Right atrium auricular region (tissue), 2 donors: Measurements from ENCODE around the gene SLC22A9. TPM values are rescaled to one million over a fixed set of nuclear protein-coding genes. Genes with fewer than 3 reads are reported as not detected.

Experiments
- DNase-seq: peaks from one replicate; pipeline ENCODE4 v3.0.0-alpha.2; 2019; ENCODE audit warnings: low spot score
- H3K27ac ChIP-seq, 2 donors: fragments of 200-600 bp; sonication (generic); 1 replicate in 1 of 2; 2 replicates in 1 of 2; pipeline ENCODE4 v1.5.1; 2016 to 2019
- H3K27me3 ChIP-seq, 2 donors: fragments of 200-600 bp; sonication (generic); one replicate each; pipeline versions ENCODE4 v1.5.1 to v1.6.0; 2017 to 2019
- H3K36me3 ChIP-seq: fragments of 200-600 bp; sonication (generic); one replicate; pipeline ENCODE4 v1.5.1; 2016
- H3K4me1 ChIP-seq, 2 donors: fragments of 200-600 bp; sonication (generic); one replicate each; pipeline versions ENCODE4 v1.5.1 to v1.6.0; 2017 to 2019
- H3K4me3 ChIP-seq, 2 donors: fragments of 200-600 bp; sonication (generic); 1 replicate in 1 of 2; 2 replicates in 1 of 2; pipeline ENCODE4 v1.5.1; 2017 to 2019; ENCODE audit warnings: mild to moderate bottlenecking in 1 of 2, moderate library complexity in 1 of 2
- H3K9me3 ChIP-seq, 2 donors: fragments of 200-600 bp; sonication (generic); one replicate each; pipeline ENCODE4 v1.5.1; 2019
- total RNA-seq, 2 donors: library from RNA; depleted of rRNA; stranded (reverse); fragments of >200 nt; gene quantifications; one replicate each; pipeline ENCODE4 v1.1.0, GENCODE V29; 2016
- TF ChIP-seq, protein P1 (sequence below), 2 donors: fragments of 200-600 bp; sonication (generic); IDR thresholded peaks; one replicate each; pipeline ENCODE4 v1.5.1; 2019; ENCODE audit warnings: antibody characterized with exemption in 2 of 2

SLC22A9 gene
- total RNA-seq, 2 donors from 2014 or later: not detected

- Histone ChIP-seq H3K4me1 (no peaks in the 10 kb centered on the region), H3K36me3 (no peaks in the 10 kb centered on the region), H3K27ac (no peak overlapping the region), H3K9me3 (no peaks in the 10 kb centered on the region), H3K4me3 (no peak overlapping the region), H3K27me3 (no peaks in the 10 kb centered on the region)
- no peak for DNase-seq
- TF ChIP-seq, protein P1, sequence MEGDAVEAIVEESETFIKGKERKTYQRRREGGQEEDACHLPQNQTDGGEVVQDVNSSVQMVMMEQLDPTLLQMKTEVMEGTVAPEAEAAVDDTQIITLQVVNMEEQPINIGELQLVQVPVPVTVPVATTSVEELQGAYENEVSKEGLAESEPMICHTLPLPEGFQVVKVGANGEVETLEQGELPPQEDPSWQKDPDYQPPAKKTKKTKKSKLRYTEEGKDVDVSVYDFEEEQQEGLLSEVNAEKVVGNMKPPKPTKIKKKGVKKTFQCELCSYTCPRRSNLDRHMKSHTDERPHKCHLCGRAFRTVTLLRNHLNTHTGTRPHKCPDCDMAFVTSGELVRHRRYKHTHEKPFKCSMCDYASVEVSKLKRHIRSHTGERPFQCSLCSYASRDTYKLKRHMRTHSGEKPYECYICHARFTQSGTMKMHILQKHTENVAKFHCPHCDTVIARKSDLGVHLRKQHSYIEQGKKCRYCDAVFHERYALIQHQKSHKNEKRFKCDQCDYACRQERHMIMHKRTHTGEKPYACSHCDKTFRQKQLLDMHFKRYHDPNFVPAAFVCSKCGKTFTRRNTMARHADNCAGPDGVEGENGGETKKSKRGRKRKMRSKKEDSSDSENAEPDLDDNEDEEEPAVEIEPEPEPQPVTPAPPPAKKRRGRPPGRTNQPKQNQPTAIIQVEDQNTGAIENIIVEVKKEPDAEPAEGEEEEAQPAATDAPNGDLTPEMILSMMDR (IDR thresholded peaks at IDR 0.05): no peak
These were observed 74.1 kb downstream of the SLC22A9 start for GRCh38 chr11:63443714-63444113.

GRCh38 chr11:63444160-63444559 is 74.6 kb downstream of the SLC22A9 start:
- Histone ChIP-seq H3K4me1 (no peaks in the 10 kb centered on the region), H3K27ac (no peak overlapping the region), H3K9me3 (no peaks in the 10 kb centered on the region), H3K36me3 (no peaks in the 10 kb centered on the region), H3K27me3 (no peaks in the 10 kb centered on the region), H3K4me3 (no peak overlapping the region)
- no peak for DNase-seq
- TF ChIP-seq, protein P1 (IDR thresholded peaks at IDR 0.05): no peak

- TF ChIP-seq, protein P1 (IDR thresholded peaks at IDR 0.05): no peak
- Histone ChIP-seq H3K4me3 (no peak overlapping the region), H3K27me3 (no peaks in the 10 kb centered on the region), H3K9me3 (no peaks in the 10 kb centered on the region), H3K36me3 (no peaks in the 10 kb centered on the region), H3K4me1 (no peaks in the 10 kb centered on the region), H3K27ac (no peak overlapping the region)
- no peak for DNase-seq
These were observed 75.5 kb downstream of the SLC22A9 start for GRCh38 chr11:63445118-63445517.

DNA sequence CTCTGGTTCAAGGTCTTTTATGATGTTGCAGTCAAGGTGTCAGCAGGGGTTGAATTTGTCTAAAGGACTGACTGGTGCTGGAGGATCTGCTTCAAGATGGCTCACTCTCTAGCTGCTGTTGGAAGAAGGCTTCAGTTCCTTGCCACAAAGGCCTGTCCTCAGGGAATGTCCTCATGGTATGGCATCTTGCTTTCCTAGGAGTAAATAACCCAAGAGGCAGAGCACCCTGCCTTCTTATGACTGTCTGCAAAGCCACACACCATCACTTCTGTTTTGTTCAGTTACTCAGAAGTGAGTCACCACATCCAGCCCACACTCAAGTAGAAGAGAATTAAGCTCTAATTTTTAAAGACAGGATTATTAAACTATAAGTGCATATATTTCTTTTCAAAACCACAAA is 76.1 kb downstream of the SLC22A9 start:
- no peak overlapping the region for H3K4me3 ChIP-seq
- no peaks in the 10 kb centered on the region for H3K36me3 ChIP-seq
- no peaks in the 10 kb centered on the region for H3K4me1 ChIP-seq
- no peak for DNase-seq
- no peaks in the 10 kb centered on the region for H3K9me3 ChIP-seq
- no peak overlapping the region for H3K27ac ChIP-seq
- H3K27me3 ChIP-seq: no peaks in the 10 kb centered on the region
- TF ChIP-seq, protein P1 (IDR thresholded peaks at IDR 0.05): no peak

DNA sequence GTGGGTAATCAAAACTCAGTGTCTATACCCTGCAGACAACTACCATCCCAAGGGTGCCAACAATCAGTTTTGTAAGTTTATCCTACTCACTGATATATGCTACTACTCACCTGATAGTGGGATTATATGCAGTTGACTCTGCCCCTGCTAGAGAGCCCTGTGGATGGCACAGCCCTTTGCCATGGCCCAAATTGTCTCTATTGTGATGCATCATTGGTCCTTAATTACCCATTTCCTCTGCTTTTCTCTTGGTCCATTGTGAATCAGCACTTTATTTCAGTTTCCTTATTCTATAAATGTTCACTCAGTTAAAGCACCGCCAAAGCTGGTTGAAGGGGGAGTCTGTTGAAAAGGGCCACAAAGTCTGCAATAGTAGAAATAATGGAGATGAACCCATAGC is 79.1 kb downstream of the SLC22A9 start:
- Histone ChIP-seq H3K27me3 (no peaks in the 10 kb centered on the region), H3K9me3 (no peaks in the 10 kb centered on the region), H3K36me3 (no peaks in the 10 kb centered on the region), H3K4me3 (no peak overlapping the region), H3K4me1 (no peaks in the 10 kb centered on the region), H3K27ac (no peak overlapping the region)
- TF ChIP-seq, protein P1 (IDR thresholded peaks at IDR 0.05): no peak
- no peak for DNase-seq

- DNase-seq: no peak
- Histone ChIP-seq H3K4me3 (no peak overlapping the region), H3K27ac (no peak overlapping the region), H3K9me3 (no peaks in the 10 kb centered on the region), H3K27me3 (no peaks in the 10 kb centered on the region), H3K36me3 (no peaks in the 10 kb centered on the region), H3K4me1 (no peaks in the 10 kb centered on the region)
- TF ChIP-seq, protein P1 (IDR thresholded peaks at IDR 0.05): no peak
These were observed 90.0 kb downstream of the SLC22A9 start for GRCh38 chr11:63459586-63459985.
